K562 (cell line): ENCODE results near the gene POLK. TPM values are rescaled to one million over a fixed set of nuclear protein-coding genes. Genes with fewer than 3 reads are reported as not detected.

ENCODE experiments used
- ADNP ChIP-seq: fragments of 200-800 bp; sonication (Bioruptor generic); IDR thresholded peaks from 2 replicates; pipeline ENCODE4 v1.6.1; 2016; ENCODE audit warnings: missing genetic modification characterization, missing compliant biosample characterization
- EHMT2 ChIP-seq: fragments of 450-650 bp; IDR thresholded peaks from 2 replicates; pipeline ENCODE4 v1.6.1; 2018; ENCODE audit warnings: antibody characterized with exemption
- EP300 ChIP-seq: IDR thresholded peaks from 2 replicates; pipeline ENCODE4 v1.6.1; 2012; ENCODE audit warnings: low read length, improper control_type of control experiment
- KDM1A ChIP-seq, 2 experiments: fragments of 450-650 bp; IDR thresholded peaks; 2 replicates each; pipeline ENCODE4 v1.6.1; 2016; ENCODE audit warnings: mild to moderate bottlenecking in 2 of 2
- NCOR1 ChIP-seq: fragments of 450-650 bp; IDR thresholded peaks from 2 replicates; pipeline ENCODE4 v1.6.1; 2016; ENCODE audit warnings: mild to moderate bottlenecking, moderate library complexity
- RBM14 ChIP-seq: fragments of 200-400 bp; formaldehyde crosslinking; IDR thresholded peaks from 2 replicates; pipeline ENCODE4 v1.6.1; 2018; ENCODE audit warnings: low read depth, mild to moderate bottlenecking, low read length, moderate library complexity, borderline replicate concordance; ENCODE audit not compliant: insufficient read depth
- TCF3 ChIP-seq: sonication (generic); formaldehyde crosslinking; IDR thresholded peaks from 2 replicates; pipeline ENCODE4 v1.4.0; 2020; ENCODE audit warnings: mild to moderate bottlenecking, missing genetic modification reagents
- TCF7 ChIP-seq: sonication (generic); IDR thresholded peaks from 2 replicates; pipeline ENCODE4 v1.6.1; 2016; ENCODE audit warnings: antibody characterized with exemption, borderline replicate concordance
- TRIM24 ChIP-seq, 2 experiments: fragments of 450-650 bp; IDR thresholded peaks; 2 replicates each; pipeline ENCODE4 v1.6.1; 2016
- ZNF24 ChIP-seq: fragments of 450-650 bp; IDR thresholded peaks from 2 replicates; pipeline ENCODE4 v1.6.1; 2016
- ZNF696 ChIP-seq: fragments of 250-450 bp; sonication (Bioruptor Pico); conservative IDR thresholded peaks from 2 replicates; pipeline ENCODE4 v1.4.0; 2020; ENCODE audit warnings: mild to moderate bottlenecking, moderate library complexity
- polyA plus RNA-seq, 8 experiments: library from polyadenylated mRNA; depleted of rRNA in 4 of 8; stranded (reverse) in 5 of 8; unstranded in 3 of 8; fragments of >200 nt; fragmentation: Nextera tagmentation in 2 of 8; fragmentation: Illumina TruSeq in 1 of 8; extraction: Ambion mirVana in 2 of 8; extraction: Trizol in 1 of 8; gene quantifications; 2 replicates each; pipeline versions ENCODE4 v1.2.1 to v1.2.3, GENCODE V29; 2011 to 2014; ENCODE audit warnings: inconsistent platforms in 1 of 8, missing spikeins in 1 of 8
- total RNA-seq, 7 experiments: library from RNA; depleted of rRNA in 6 of 7; stranded (reverse); fragments of >200 nt in 6 of 7; fragmentation: Illumina TruSeq in 2 of 7; extraction: Trizol in 2 of 7; gene quantifications; 2 replicates each; pipeline versions ENCODE4 v1.2.1 to v1.2.3, GENCODE V29; 2011 to 2021; ENCODE audit warnings: low replicate concordance in 1 of 7
- TF ChIP-seq, protein P1 (sequence below): fragments of 250-450 bp; sonication (Bioruptor Pico); IDR thresholded peaks from 2 replicates; pipeline ENCODE4 v1.5.0; 2021; ENCODE audit warnings: mild to moderate bottlenecking, borderline replicate concordance
- TF ChIP-seq, protein P2 (sequence below): fragments of 450-650 bp; IDR thresholded peaks from 2 replicates; pipeline ENCODE4 v1.6.1; 2016
- TF ChIP-seq, protein P3 (sequence below), 2 experiments: fragments of 450-650 bp; formaldehyde crosslinking in 1 of 2; IDR thresholded peaks; 2 replicates each; pipeline versions ENCODE4 v1.4.0 to v1.6.1; 2014 to 2020; ENCODE audit warnings: mild to moderate bottlenecking in 2 of 2, borderline replicate concordance in 1 of 2, low read depth in 1 of 2
- TF ChIP-seq, protein P4 (sequence below): fragments of 450-650 bp; conservative IDR thresholded peaks from 2 replicates; pipeline ENCODE4 v1.6.1; 2016; ENCODE audit warnings: missing genetic modification characterization, low read depth, mild to moderate bottlenecking, missing compliant biosample characterization, moderate library complexity

The POLK gene
- total and polyA plus RNA-seq, 9 of the 15 experiments (the other 6 are each of a cell fraction or from before 2014, with no cell fraction given) = 6.1 to 31.6 (median 16.5) TPM

DNA sequence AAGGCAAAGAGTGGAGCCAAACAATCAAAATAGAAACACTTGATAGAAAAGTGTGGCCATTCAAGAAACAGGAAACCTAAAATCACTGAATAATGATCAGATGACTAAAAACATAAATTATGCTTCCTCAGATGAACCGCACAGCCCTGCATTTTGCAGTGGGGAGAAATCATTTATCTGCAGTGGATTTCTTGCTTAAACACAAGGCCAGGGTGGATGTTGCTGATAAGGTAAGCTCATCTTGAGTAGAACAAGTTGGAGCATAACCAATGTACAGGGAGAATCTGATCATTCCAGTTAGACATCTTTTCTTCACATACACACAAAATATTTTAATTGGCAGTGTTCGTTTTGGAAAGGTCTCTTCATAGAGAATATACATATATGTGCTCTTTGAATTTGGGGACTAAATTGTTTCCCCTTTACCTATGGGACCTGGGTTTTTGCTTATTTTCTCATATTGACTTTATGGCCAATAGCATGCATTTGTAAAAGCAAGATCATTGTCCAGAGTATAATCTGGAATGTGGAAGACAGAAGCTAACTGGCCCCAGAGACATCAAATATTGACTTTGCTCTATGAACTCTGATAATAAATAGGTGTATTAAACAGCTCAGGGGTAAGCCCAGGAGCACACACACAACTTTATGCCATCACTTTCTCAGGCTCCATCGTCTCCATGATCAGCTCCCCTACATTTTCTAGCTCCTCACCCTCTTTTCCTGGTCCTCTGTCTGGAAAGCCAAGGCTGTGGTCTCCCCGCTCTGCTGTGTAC lies 108.7 kb downstream of the POLK start (continued):
- TF ChIP-seq, protein P1, sequence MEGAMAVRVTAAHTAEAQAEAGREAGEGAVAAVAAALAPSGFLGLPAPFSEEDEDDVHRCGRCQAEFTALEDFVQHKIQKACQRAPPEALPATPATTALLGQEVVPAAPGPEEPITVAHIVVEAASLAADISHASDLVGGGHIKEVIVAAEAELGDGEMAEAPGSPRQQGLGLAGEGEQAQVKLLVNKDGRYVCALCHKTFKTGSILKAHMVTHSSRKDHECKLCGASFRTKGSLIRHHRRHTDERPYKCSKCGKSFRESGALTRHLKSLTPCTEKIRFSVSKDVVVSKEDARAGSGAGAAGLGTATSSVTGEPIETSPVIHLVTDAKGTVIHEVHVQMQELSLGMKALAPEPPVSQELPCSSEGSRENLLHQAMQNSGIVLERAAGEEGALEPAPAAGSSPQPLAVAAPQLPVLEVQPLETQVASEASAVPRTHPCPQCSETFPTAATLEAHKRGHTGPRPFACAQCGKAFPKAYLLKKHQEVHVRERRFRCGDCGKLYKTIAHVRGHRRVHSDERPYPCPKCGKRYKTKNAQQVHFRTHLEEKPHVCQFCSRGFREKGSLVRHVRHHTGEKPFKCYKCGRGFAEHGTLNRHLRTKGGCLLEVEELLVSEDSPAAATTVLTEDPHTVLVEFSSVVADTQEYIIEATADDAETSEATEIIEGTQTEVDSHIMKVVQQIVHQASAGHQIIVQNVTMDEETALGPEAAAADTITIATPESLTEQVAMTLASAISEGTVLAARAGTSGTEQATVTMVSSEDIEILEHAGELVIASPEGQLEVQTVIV = no peak
- TF ChIP-seq ZNF696 (CRISPR knock-in tag) (no peak), ZNF24 (no peak), KDM1A (IDR thresholded peaks at IDR 0.05) (peak; percentile 74 to 79; a peak in 3 of 4 replicates), NCOR1 (peak; percentile 56), EHMT2 (peak; percentile 58; the same call in 1 of the 2 replicates), ADNP (0 out of 2 replicates have a peak, but pooled peaks have one; percentile 47), EP300 (peak; percentile 22; the same call in 1 of the 2 replicates), RBM14 (no peak), TCF3 (peak; percentile 73), TRIM24 (IDR thresholded peaks at IDR 0.05) (peak in 1 of 2 experiments; percentile 15; a peak in 1 of 4 replicates), TCF7 (no peak)
- TF ChIP-seq, protein P2, sequence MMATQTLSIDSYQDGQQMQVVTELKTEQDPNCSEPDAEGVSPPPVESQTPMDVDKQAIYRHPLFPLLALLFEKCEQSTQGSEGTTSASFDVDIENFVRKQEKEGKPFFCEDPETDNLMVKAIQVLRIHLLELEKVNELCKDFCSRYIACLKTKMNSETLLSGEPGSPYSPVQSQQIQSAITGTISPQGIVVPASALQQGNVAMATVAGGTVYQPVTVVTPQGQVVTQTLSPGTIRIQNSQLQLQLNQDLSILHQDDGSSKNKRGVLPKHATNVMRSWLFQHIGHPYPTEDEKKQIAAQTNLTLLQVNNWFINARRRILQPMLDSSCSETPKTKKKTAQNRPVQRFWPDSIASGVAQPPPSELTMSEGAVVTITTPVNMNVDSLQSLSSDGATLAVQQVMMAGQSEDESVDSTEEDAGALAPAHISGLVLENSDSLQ = peak; percentile 54; the same call in 1 of the 2 replicates
- TF ChIP-seq, protein P3, sequence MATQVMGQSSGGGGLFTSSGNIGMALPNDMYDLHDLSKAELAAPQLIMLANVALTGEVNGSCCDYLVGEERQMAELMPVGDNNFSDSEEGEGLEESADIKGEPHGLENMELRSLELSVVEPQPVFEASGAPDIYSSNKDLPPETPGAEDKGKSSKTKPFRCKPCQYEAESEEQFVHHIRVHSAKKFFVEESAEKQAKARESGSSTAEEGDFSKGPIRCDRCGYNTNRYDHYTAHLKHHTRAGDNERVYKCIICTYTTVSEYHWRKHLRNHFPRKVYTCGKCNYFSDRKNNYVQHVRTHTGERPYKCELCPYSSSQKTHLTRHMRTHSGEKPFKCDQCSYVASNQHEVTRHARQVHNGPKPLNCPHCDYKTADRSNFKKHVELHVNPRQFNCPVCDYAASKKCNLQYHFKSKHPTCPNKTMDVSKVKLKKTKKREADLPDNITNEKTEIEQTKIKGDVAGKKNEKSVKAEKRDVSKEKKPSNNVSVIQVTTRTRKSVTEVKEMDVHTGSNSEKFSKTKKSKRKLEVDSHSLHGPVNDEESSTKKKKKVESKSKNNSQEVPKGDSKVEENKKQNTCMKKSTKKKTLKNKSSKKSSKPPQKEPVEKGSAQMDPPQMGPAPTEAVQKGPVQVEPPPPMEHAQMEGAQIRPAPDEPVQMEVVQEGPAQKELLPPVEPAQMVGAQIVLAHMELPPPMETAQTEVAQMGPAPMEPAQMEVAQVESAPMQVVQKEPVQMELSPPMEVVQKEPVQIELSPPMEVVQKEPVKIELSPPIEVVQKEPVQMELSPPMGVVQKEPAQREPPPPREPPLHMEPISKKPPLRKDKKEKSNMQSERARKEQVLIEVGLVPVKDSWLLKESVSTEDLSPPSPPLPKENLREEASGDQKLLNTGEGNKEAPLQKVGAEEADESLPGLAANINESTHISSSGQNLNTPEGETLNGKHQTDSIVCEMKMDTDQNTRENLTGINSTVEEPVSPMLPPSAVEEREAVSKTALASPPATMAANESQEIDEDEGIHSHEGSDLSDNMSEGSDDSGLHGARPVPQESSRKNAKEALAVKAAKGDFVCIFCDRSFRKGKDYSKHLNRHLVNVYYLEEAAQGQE (IDR thresholded peaks at IDR 0.05; ENCODE audit: borderline replicate concordance) = no peak
- TF ChIP-seq, protein P3 (CRISPR knock-in tag; IDR thresholded peaks at IDR 0.05; ENCODE audit: low read depth) = no peak
- TF ChIP-seq, protein P4, sequence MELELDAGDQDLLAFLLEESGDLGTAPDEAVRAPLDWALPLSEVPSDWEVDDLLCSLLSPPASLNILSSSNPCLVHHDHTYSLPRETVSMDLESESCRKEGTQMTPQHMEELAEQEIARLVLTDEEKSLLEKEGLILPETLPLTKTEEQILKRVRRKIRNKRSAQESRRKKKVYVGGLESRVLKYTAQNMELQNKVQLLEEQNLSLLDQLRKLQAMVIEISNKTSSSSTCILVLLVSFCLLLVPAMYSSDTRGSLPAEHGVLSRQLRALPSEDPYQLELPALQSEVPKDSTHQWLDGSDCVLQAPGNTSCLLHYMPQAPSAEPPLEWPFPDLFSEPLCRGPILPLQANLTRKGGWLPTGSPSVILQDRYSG = no peak
